ENCODE measurements around the gene BOC. TPM values are rescaled to one million over a fixed set of nuclear protein-coding genes. Genes with fewer than 3 reads are reported as not detected.

BOC gene
- polyA plus RNA-seq, 1 experiment = 11.2 TPM

- ChIA-PET CTCF (interaction anchor here (0.6 to 1.0 kb wide), 2 partner anchors 69 to 1959 kb away, joined by 3 to 4 read pairs; no protein-coding TSS in a partner anchor), POLR2A (no interaction called here)
- Histone ChIP-seq H3K9me3 (ENCODE audit: control insufficient read depth, insufficient read depth, low read length) (no peaks in the 10 kb centered on the region; the same call in 1 of the 2 replicates), H3K27ac (ENCODE audit: low read depth, low read length) (no peak overlapping the region), H3K27me3 (ENCODE audit: control insufficient read depth, insufficient read depth, low read length) (no peaks in the 10 kb centered on the region), H3K4me3 (ENCODE audit: low read depth, low read length) (no peak overlapping the region)
- no peak for DNase-seq (ENCODE audit: low read depth, low spot score)
- TF ChIP-seq CTCF (IDR thresholded peaks at IDR 0.05; ENCODE audit: low read depth, low read length) = no peak
Measured at GRCh38 chr3:113219605-113220300, 8.4 kb downstream of the BOC start.

GRCh38 chr3:113220721-113221120 lies 9.4 kb downstream of the BOC start:
- TF ChIP-seq CTCF (IDR thresholded peaks at IDR 0.05; ENCODE audit: low read depth, low read length) = no peak
- POLR2A ChIA-PET = no interaction called here
- Histone ChIP-seq H3K27ac (ENCODE audit: low read depth, low read length) (no peak overlapping the region), H3K4me3 (ENCODE audit: low read depth, low read length) (no peak overlapping the region), H3K27me3 (ENCODE audit: control insufficient read depth, insufficient read depth, low read length) (no peaks in the 10 kb centered on the region), H3K9me3 (ENCODE audit: control insufficient read depth, insufficient read depth, low read length) (no peaks in the 10 kb centered on the region; the same call in 1 of the 2 replicates)
- no peak for DNase-seq (ENCODE audit: low read depth, low spot score)
- CTCF ChIA-PET = no interaction called here

GRCh38 chr3:113221721-113222257 lies 10.4 kb downstream of the BOC start:
- no peak for TF ChIP-seq CTCF (IDR thresholded peaks at IDR 0.05; ENCODE audit: low read depth, low read length)
- ChIA-PET POLR2A (no interaction called here), CTCF (no interaction called here)
- Histone ChIP-seq H3K27ac (ENCODE audit: low read depth, low read length) (no peak overlapping the region), H3K4me3 (ENCODE audit: low read depth, low read length) (no peak overlapping the region), H3K27me3 (ENCODE audit: control insufficient read depth, insufficient read depth, low read length) (no peaks in the 10 kb centered on the region), H3K9me3 (ENCODE audit: control insufficient read depth, insufficient read depth, low read length) (no peaks in the 10 kb centered on the region; the same call in 1 of the 2 replicates)
- no peak for DNase-seq (ENCODE audit: low read depth, low spot score)

- CTCF ChIA-PET = no interaction called here
Measured at GRCh38 chr3:113222451-113223086, 11.2 kb downstream of the BOC start.

More at GRCh38 chr3:113222451-113223086, 11.2 kb downstream of the BOC start:
- H3K27me3 ChIP-seq (ENCODE audit: control insufficient read depth, insufficient read depth, low read length) = no peaks in the 10 kb centered on the region
- no peak overlapping the region for H3K4me3 ChIP-seq (ENCODE audit: low read depth, low read length)
- no peaks in the 10 kb centered on the region; the same call in 1 of the 2 replicates for H3K9me3 ChIP-seq (ENCODE audit: control insufficient read depth, insufficient read depth, low read length)
- POLR2A ChIA-PET = no interaction called here
- TF ChIP-seq CTCF (IDR thresholded peaks at IDR 0.05; ENCODE audit: low read depth, low read length) = no peak
- no peak overlapping the region for H3K27ac ChIP-seq (ENCODE audit: low read depth, low read length)
- no peak for DNase-seq (ENCODE audit: low read depth, low spot score)
